ENCODE measurements around the gene PLEKHA7.
"Not testable (repeated sequence)": the region's sequence is repeated elsewhere in the genome, so short reads cannot be mapped to it uniquely, and the experiment has no call there.

The PLEKHA7 gene, protein sequence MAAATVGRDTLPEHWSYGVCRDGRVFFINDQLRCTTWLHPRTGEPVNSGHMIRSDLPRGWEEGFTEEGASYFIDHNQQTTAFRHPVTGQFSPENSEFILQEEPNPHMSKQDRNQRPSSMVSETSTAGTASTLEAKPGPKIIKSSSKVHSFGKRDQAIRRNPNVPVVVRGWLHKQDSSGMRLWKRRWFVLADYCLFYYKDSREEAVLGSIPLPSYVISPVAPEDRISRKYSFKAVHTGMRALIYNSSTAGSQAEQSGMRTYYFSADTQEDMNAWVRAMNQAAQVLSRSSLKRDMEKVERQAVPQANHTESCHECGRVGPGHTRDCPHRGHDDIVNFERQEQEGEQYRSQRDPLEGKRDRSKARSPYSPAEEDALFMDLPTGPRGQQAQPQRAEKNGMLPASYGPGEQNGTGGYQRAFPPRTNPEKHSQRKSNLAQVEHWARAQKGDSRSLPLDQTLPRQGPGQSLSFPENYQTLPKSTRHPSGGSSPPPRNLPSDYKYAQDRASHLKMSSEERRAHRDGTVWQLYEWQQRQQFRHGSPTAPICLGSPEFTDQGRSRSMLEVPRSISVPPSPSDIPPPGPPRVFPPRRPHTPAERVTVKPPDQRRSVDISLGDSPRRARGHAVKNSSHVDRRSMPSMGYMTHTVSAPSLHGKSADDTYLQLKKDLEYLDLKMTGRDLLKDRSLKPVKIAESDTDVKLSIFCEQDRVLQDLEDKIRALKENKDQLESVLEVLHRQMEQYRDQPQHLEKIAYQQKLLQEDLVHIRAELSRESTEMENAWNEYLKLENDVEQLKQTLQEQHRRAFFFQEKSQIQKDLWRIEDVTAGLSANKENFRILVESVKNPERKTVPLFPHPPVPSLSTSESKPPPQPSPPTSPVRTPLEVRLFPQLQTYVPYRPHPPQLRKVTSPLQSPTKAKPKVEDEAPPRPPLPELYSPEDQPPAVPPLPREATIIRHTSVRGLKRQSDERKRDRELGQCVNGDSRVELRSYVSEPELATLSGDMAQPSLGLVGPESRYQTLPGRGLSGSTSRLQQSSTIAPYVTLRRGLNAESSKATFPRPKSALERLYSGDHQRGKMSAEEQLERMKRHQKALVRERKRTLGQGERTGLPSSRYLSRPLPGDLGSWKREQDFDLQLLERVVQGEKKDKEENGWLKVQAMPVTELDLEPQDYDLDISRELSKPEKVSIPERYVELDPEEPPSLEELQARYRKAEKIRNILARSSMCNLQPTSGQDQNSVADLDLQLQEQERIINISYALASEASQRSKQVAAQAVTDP

GRCh38 chr11:17014321-17014832 is at the start of gene PLEKHA7:
Gene PLEKHA7 (minus strand): TSS chr11:17014414. CDS start chr11:17014401, 13 bp downstream.
- no peak for DNase-seq

DNA sequence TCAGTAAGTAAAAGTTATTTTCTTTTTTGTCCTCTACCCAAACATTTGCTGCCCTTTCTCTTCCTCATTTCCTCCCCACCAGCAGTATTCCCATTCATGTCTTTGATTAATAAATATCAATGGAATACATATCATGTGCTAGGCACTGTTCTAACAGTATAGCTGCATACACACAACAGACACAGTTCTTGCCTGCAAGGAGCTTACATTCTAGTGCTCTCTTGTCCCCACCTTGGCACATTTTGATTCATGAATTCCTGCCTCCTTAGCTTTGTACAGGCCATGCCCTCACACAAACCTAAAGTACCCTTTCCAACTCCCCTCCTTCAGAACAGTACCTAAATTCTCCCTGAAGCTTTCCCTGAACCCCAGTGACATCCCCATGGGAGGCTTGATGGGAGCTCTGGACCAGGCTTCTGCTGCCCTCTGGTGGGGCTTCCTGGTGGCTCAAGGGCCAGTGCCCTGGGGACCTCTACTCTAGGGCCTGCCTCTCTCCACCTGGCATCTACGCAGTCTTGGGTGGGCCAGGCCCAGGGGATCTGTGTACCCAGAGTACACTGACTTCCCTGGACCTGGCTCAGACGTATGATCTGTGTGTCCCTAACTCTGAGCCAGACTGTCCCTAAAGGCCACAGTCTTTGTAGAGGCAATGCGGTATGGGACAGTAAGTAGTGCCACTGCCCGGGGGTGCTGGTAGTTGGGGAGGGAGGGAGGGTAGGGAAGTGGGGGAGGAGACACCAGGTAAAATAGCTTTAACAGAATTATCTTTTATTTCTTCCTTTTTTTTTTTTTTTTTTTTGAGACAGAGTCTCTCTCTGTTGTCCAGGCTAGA is 49.2 kb upstream of the PLEKHA7 start:
- peak; percentile 44 for DNase-seq

DNA sequence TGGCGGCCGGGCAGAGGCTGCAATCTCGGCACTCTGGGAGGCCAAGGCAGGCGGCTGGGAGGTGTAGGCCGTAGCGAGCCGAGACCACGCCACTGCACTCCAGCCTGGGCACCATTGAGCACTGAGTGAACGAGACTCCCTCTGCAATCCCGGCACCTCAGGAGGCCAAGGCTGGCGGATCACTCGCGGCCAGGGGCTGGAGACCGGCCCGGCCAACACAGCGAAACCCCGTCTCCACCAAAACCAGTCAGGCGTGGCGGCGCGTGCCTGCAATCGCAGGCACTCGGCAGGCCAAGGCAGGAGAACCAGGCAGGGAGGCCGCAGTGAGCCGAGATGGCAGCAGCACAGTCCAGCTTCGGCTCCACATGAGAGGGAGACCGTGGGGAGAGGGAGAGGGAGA is 36.9 kb upstream of the PLEKHA7 start:
- not testable (repeated sequence) for DNase-seq

DNA sequence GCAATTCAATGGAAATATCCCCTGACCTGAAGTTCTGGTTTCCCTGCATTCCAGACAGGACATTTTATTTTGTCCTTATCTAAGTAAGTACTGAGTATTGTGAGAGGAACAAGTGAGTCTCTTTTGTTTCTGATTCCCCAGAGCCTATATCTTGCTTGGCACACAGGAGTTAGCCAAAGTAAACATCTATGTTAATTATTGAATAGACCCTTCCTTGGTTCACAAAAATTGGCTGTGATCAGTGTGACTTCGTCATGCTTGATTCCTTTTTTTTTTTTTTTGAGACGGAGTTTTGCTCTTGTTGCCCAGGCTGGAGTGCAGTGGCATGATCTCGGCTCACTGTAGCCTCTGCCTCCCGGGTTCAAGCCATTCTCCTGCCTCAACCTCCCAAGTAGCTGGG is 34.3 kb upstream of the PLEKHA7 start:
- DNase-seq: not testable (repeated sequence)

- DNase-seq: no peak
Observed at GRCh38 chr11:17046690-17047089, 32.5 kb upstream of the PLEKHA7 start.

DNA sequence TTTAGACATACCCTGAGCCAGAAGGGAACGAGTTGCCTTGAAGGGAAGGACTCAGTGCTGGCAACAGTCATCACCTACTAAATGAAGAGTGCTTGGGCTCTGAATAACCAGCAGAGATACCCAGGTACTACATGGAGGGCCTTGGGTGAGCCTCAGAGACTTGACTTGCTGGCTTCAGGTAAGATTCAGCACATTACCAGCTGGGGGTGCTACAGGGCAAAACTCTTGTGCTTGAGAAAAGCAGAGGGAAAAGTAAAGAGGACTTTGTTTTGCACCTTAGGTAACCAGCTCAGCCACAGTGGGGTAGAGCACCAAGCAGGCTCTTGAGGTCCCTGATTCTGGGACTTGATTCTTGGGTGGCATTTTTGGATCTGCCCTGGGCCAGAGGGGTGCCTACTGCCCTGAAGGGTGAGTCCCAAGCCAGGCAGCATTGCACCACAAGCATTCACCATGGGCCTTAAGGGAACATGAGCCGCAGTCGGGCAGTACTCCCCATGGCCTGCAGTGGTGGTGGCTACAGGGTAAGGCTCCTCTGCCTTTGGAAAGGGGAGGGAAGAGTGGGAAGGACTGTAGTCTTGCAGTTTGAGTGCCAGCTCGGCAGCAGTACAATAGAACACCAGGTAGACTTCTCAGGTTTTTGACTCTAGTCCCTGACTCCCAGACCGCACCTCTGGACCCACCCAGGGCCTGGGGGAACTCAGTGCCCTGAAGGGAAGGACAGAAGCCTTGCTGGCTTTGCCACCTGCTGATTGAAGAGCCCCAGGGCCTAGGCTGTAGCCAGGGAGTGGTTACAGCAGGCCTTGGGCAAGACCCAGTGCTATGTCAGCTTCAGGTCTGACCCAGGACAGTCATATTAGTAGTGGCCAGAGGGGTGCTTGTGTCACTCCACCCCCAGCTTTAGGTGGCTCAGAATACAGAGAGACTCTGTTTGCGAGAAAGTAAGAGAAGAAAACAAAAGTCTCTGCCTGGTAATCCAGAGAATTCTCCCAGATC is 22.7 kb upstream of the PLEKHA7 start:
- peak; percentile 12 for DNase-seq

DNA sequence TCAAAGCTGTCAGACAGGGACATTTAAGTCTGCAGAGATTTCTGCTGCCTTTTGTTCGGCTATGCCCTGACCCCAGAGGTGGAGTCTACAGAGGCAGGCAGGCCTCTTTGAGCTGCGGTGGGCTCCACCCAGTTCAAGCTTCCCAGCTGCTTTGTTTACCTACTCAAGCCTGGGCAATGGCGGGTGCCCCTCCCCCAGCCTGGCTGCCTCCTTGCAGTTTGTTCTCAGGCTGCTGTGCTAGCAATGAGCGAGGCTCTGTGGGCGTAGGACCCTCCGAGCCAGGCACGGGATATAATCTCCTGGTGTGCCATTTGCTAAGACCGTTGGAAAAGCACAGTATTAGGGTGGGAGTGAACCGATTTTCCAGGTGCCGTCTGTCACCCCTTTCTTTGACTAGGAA is 19.8 kb upstream of the PLEKHA7 start:
- DNase-seq: not testable (repeated sequence)

DNA sequence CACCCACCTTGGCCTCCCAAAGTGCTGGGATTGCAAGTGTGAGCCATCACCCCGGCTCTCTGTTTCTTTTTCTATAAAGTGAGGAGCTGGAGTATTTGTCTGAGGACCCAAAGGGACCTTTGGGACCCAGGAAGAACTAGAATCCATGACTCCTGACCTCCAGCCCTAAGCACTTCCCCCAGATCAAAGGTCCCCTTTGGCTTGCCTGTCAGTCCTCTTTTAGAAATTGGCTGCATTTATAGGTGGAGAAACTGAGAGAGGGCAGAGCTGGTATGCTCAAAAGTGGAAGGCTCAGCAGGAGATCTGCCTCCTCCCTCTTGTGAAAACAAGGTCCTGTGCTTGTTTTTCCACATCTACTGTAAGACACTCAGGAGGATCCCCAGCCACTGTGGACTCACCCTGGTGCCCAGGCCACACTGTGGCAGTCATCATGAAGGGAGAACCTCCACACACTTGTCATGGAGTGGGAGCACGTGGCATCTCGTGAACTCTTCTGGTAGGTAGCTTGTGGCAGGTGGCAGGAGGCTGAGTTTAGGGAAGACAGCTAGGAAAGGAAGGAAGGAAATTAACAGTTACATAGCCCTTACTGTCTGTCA is 12.4 kb upstream of the PLEKHA7 start:
- no peak for DNase-seq

DNA sequence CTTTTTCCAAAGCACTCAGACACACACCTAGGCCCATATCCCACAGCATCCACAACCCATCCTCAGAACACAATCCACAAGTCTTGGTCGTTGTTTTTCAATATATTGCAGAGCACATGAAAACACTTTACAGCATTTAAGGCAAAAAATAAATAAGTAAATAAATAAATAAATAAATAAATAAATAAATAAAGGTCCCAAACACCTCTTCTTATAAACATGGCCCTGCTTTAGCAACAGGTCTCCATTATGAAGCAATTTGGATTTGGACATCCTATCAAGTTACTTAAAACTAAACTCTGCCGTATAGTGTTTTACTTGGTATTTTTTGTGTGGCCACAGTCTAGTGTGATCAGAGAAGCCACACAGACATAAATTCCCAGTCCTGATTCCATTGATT is 10.7 kb upstream of the PLEKHA7 start:
- no peak for DNase-seq

- no peak for DNase-seq
Observed at GRCh38 chr11:17021511-17021910, 7.3 kb upstream of the PLEKHA7 start.

DNA sequence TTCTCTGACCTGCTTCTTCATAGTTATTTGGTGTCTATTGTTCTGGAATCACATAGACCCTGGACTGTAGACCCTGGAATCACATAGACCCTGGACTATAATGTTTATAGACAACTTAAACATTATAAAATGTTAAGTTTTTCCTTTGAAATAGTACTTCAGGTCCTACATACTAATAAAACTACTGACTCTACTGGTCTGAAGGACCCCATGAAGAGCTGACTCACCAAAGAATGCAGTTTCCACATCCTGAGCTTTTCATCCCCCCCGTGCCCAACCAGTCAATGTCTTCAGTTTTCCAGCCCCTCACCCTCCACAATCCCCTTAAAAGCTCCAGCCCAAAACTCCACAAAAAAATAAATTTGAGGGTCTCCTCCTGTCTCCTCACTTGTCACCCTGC is 6.6 kb upstream of the PLEKHA7 start:
- no peak for DNase-seq

DNA sequence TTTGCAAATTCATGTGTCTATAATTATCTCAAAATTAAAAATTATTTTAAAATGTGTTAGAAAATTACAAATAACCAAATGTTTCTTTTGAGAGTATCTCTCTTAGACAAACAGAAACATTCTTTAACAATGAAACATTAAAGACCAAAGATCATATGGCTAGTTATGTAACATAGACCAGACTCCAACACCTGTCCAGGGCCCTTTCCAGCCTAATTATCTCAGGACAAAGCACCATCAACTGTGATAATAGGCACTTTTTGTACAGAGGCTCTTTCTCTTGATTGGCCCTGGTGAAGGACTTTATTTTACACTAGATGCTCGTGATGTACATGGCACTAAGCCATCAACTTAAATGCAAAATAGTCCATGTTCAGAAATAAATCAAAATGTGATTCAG is 5.0 kb upstream of the PLEKHA7 start:
- no peak for DNase-seq

GRCh38 chr11:17015627-17016126 is 1.5 kb upstream of the PLEKHA7 start:
- no peak for DNase-seq

- peak; percentile 14 for DNase-seq
Observed at GRCh38 chr11:17014833-17015626, 816 bp upstream of the PLEKHA7 start.

- DNase-seq: no peak
Observed at GRCh38 chr11:17013548-17014320, 480 bp downstream of the PLEKHA7 start.

GRCh38 chr11:17012712-17013547 is 1.3 kb downstream of the PLEKHA7 start:
- DNase-seq: no peak

DNA sequence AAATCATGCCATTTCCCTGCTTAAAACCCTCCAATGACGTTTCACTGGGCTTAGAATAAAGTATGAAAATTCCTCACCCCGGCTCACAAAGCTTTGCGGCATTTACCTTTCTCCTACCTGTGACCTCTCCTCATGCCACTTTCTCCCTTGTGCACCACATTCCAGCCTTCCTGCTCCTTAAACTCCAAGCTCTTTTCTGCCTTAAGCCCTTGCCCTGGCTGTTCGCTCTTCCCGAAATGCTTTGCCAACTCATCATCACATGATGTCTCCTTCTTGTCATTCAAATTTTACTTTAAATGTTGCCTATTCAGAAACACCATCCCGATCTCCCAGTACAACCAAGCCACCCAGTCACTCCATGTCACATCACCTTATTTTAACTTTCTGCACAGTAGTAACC is 2.0 kb downstream of the PLEKHA7 start:
- no peak for DNase-seq

Measured in activated CD4-positive, alpha-beta T cell treated with anti-CD3 and anti-CD28 coated beads, Interleukin-2, amount 50 U/mL, for 16 hours (primary cell).